GM19043 (cell line): ENCODE results near the gene UCMA.
A peak's percentile ranks its signal among the peaks of the same experiment; 100 is the strongest.
"Not testable (repeated sequence)": the region's sequence is repeated elsewhere in the genome, so short reads cannot be mapped to it uniquely, and the experiment has no call there.

Experiments
- ATAC-seq: cut with Tn5 transposase; IDR thresholded peaks from one replicate; pipeline ENCODE4 v1.9.1; 2021; ENCODE audit warnings: low read depth; ENCODE audit not compliant: unreplicated experiment

UCMA gene

DNA sequence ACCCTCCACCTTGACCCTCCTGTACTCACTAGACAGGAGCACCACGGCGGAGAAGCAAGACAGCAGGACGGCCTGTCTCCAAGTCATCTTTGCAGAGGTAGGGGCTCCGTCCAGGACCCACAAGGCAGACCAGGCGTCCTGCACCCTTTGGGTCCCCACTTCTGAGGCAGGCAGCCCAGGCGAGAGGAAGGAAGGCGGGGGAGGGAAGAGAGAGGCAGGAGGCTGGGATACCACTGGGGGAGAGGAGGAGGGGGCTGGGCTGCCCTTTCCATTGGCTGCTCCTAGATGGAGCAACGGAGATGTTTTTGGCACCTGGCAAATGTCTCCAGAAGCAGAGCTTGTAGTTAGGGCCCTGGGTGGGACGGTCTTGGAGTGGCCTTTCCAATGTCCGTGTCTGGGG, at the start of gene UCMA:
TSS of gene UCMA (minus strand) at position 203 of the 400 bp plus-strand sequence. CDS start at position 87, 116 bp downstream.
- ATAC-seq, result no peak

DNA sequence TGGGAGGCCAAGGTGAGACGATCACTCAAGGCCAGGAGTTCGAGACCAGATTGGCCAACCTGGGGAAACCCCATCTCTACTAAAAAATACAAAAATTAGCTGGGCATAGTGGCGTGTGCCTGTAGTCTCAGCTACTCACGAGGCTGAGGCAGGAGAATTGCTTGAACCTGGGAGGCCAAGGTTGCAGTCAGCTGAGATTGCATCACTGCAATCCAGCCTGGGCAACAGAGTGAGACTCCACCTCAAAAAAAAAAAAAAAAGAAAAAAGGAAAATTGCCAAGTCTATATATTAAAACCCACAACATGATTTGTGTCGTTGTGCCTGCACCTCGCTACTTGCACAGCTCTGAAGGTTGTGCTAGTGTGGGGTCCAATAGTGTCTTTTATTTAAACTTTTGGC, 48.2 kb upstream of the UCMA start:
- not testable (repeated sequence) for ATAC-seq

GRCh38 chr10:13276749-13277365, 42.7 kb upstream of the UCMA start:
- no peak for ATAC-seq

- ATAC-seq, result not testable (repeated sequence)
Measured at GRCh38 chr10:13276146-13276545, 42.0 kb upstream of the UCMA start.

DNA sequence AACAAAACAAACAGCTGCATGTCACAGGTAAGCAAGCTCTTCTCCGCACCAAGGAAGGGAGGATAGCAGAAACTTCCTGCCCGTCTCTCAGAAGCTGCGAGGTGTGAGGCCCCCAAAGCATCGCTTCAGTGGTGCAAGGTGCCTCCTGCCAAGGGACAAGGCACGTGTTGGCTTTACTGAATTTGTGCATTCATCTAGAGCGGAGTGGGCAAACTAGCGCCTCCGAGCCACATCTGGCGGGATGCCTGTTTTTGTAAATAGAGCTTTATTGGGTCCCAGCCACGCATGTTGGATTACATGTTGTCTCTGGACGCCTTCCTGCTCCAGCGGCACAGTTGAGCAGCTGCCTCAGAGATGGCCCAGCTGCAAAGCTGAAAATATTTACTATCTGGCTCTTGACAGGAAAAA, 38.0 kb upstream of the UCMA start:
- ATAC-seq, result no peak

DNA sequence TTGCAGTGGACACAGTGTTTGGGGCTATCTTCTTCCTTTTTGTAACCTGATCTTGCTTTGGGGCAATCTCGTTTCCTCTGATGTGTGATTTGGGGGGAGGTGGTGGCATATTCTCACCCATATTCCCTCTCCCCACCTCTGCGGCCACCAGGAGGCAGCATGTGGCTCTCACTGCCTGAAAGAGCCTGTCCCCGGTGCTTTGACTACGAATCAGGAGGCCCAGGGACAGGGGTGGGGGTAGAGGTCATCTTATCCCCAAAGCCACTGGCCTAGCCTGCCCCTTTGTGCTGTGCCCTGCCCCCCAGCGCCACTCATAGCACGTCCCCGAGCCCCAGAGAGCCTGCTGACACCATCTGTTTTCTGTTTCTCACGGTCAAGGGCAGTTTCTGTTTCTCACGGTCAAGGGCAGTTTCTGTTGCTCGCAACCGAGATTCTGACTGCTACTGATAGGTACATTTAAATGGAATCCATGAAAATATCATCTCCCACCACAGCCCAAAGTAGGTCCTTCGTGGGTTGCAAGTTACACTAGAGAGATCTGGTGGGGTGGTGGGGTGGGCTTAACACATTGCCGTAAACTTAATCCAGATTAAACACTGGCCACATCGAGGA, 37.5 kb upstream of the UCMA start:
- peak; percentile 66 for ATAC-seq

- no peak for ATAC-seq
Measured at GRCh38 chr10:13270877-13271551, 36.8 kb upstream of the UCMA start.

- no peak for ATAC-seq
Measured at GRCh38 chr10:13268841-13269240, 34.7 kb upstream of the UCMA start.

- ATAC-seq, result no peak
Measured at GRCh38 chr10:13268310-13268709, 34.1 kb upstream of the UCMA start.

DNA sequence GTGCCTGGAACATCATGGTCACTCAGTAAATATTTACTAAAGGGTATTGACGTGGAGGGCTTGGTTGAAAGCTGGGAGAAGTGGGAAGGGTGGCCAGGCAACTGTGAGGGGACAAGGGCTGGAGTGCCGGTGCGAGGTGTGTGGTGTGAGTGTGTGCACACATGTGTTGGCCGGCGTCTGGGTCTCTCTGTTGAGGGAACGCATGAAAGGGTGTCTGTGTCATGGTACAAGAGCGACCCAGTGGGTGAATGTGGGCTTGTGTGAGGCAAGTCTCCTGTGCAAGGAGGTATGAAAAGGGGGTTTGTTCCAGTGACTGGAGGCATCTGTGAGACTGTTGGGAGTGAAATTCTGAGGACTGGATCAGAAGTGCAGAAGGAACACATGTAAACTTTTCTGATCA, 29.4 kb upstream of the UCMA start:
- ATAC-seq, result no peak

DNA sequence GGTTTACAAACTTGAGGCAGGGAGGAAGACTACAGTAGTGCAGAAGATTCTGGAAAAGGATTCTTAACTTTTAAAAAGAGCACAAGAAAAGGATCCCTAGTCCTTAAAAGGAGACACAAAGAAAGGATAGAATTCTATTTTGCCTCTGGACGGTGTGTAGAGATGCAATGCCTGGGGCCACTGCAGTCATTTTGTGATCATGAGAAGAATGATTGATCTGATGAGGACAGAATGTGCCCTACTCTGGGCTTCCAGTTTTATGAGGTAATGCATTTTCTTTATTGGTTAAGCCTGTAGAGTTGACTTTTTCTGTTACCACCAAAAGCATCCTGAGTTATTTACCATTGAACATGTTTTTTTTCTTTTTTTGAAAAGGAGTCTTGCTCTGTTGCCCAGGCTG, 28.3 kb upstream of the UCMA start:
- no peak for ATAC-seq

DNA sequence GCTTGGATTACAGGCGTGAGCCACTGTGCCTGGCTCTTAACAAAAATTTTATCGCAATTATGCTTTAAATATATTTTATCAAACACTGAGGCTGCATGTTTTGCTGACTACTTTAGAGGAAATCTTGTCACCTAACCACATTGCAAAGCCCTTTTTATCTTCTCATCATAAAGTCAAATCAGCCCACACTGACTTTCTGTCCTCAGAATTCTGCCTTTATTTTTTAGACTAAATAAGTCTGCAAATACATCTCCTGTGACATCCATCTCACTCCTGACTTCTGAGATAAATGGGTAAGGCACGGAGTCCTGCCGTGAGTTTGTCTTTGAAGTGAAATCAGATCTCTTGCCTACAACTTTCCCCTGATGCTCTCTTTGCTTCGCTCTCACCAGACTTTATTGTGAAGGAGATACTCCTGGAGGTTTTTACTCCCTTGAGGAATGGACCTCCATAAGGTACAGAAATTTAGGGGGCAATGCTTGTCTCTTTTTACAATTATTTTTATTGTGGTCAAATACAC, 23.5 kb upstream of the UCMA start:
- no peak for ATAC-seq

DNA sequence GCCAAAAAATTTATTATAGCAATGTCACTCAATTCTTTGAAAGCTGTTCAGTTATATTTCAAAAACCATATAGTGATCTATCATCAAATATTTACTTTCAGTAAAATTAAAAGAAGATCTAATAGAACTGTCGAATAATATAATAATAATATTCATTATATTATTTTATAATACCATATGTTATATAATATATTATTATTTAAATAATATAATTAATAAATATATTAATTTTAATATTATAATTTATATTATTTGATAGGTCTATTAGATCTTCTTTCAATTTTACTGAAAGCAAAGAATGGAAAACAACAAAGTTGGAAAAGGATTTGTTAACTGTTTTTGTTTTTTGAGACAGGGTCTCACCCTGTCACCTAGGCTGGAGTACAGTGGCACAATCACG, 22.5 kb upstream of the UCMA start:
- ATAC-seq, result no peak

DNA sequence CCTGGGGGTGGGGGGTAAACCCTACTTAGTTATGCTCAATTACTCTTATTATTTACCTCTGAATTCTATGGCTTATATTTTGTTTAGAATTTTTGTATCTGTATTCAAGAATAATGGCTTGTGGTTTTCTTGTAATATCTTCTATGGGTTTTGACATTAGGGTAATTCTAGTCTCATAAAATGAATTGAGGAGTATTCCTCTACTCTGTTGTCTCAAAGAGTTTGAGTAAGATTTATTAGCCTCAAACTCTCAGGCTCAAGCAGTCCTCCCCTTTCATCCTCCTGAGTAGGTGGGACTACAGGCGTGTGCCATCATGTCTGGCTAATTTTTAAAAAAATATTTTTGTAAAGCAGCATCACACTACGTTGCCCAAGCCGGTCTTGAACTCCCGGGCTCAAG, 19.6 kb upstream of the UCMA start:
- no peak for ATAC-seq

- no peak for ATAC-seq
Measured at GRCh38 chr10:13247784-13248183, 13.6 kb upstream of the UCMA start.

GRCh38 chr10:13247246-13247645, 13.1 kb upstream of the UCMA start:
- no peak for ATAC-seq

GRCh38 chr10:13242260-13242659, 8.1 kb upstream of the UCMA start:
- ATAC-seq, result not testable (repeated sequence)

GRCh38 chr10:13241613-13242012, 7.4 kb upstream of the UCMA start:
- ATAC-seq, result no peak

DNA sequence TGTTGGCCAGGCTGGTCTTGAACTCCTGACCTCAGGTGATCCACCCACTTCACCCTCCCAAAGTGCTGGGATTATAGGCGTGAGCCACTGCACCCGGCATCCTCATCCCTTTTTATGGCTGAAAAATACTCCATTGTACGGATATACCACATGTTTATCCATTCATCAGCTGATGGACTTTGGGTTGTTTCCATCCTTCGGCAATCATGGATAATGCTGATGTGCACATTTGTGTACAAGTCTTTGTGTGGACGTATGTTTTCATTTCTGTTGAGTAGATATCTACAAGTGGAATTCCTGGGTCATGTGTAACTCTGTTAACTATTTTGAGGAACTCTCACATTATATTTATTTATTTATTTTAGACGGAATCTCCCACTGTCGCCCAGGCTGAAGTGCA, 5.7 kb upstream of the UCMA start:
- no peak for ATAC-seq

DNA sequence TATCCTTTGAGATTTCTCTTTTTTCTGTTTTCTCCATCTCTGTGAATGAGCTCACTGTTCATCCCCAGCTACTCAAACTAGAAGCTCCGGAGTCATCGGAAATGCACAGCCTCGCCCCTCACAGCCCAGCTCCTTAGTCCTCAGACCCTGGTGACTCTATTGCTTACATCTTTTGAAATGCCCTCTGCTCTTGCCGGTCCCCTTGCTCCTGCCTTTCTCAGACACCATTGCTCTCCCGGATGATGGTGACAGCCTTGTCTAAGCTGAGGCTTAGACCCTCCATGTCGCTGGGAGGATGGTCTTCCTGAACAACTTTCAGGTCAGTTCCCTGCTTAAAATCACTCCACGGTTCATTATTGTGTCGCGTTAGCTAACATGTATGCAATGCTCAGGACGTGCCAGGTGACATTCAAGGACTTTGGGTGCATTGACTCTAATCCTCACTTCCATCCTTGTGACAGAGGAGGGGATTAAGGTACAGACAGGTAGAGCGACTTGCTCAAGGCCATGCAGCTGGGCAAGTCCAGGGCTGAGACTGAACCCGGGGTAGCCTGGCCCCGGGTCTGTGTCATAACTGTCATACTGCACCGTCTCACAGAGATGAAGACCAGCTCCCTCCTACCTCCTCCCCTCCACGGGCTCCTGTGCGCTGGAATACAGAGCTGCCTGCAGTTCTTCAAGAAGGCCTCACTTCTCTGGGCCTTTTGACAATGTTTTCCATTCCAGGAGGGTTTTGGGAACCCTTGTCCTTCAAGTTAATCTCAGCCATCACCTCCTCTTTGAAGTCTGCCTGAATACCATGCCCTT, 4.3 kb upstream of the UCMA start:
- ATAC-seq, result no peak

DNA sequence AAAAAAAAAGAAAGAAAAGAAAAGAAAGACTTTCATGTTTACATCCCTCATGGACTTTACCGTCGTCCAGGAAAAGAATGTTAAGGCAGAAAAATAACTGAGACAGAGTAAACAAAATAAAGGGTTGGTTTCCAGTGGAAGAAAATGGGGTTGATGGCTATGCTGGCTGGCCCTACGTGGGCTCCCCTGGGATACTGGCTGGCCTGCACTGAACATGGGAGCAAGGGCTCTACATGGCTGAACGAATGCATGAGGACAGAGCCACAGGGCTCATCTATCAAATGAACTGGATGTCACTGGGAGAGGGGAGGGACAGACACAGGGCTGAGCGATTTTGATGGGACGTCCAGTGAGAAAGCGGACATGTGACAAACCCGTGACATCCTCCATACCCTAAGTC, 2.5 kb upstream of the UCMA start:
- ATAC-seq, result no peak
